Endothelial cell of umbilical vein (primary cell): Measurements from ENCODE around the gene TMUB2. TPM values are rescaled to one million over a fixed set of nuclear protein-coding genes. Genes with fewer than 3 reads are reported as not detected.
A peak's percentile ranks its signal among the peaks of the same experiment; 100 is the strongest.

Source experiments
- BruUV-seq: library from RNA; stranded (reverse); fragments of 400-500 nt; replicated peaks from 2 replicates; lab custom pipeline; 2021; lab: Mats Ljungman, UMichigan
- CTCF ChIA-PET: fragments of 300-600, 350-600 bp; sonication (Branson Sonifier 250); formaldehyde crosslinking; loops from one replicate; lab custom pipeline; 2021; ENCODE audit warnings: antibody characterized with exemption, inconsistent platforms; lab: Charles Lee
- POLR2A ChIA-PET: fragments of 300-600, 350-600 bp; sonication (Branson Sonifier 250); formaldehyde crosslinking; loops from one replicate; lab custom pipeline; 2021; ENCODE audit warnings: antibody characterized with exemption, inconsistent platforms; lab: Charles Lee
- DNase-seq: peaks from one replicate; pipeline ENCODE4 v3.0.0-alpha.2; 2011; ENCODE audit warnings: low read depth, low spot score
- FAIRE-seq: peaks from 2 replicates; lab custom pipeline; 2011; peaks lifted over from hg19 to GRCh38; lab: Jason Lieb, UNC
- H2AFZ ChIP-seq: 2 replicates; pipeline ENCODE4 v1.6.0; 2012; ENCODE audit warnings: low read depth, low read length, control low read depth, inconsistent platforms
- H3K27ac ChIP-seq: 2 replicates; pipeline ENCODE4 v1.5.1; 2011; ENCODE audit warnings: low read depth, mild to moderate bottlenecking, control low read depth, low read length, moderate library complexity; ENCODE audit not compliant: insufficient read depth
- H3K27me3 ChIP-seq, 2 experiments: 2 replicates each; pipeline versions ENCODE4 v1.6.0 to v1.6.1; 2011; ENCODE audit warnings: low read length in 2 of 2, mixed read lengths in 1 of 2; ENCODE audit not compliant: control insufficient read depth in 2 of 2, insufficient read depth in 2 of 2
- H3K36me3 ChIP-seq, 2 experiments: 2 replicates in 1 of 2; 3 replicates in 1 of 2; pipeline ENCODE4 v1.5.1; 2011; ENCODE audit warnings: low read length in 2 of 2, mild to moderate bottlenecking in 1 of 2, moderate library complexity in 1 of 2; ENCODE audit not compliant: control insufficient read depth in 2 of 2, insufficient read depth in 2 of 2; ENCODE audit errors: extremely low read depth in 1 of 2
- H3K4me1 ChIP-seq: 3 replicates; pipeline ENCODE4 v1.5.1; 2011; ENCODE audit warnings: mild to moderate bottlenecking, low read length; ENCODE audit not compliant: control insufficient read depth, insufficient read depth; ENCODE audit errors: extremely low read depth
- H3K4me2 ChIP-seq: 2 replicates; pipeline ENCODE4 v1.6.1; 2011; ENCODE audit warnings: low read length, control low read depth, mixed read lengths; ENCODE audit not compliant: insufficient read depth
- H3K4me3 ChIP-seq, 3 experiments: fragments of 200-600 bp in 1 of 3; sonication (generic), shearing (Covaris generic) in 1 of 3; replicated peaks in 1 of 3; 2 replicates each; pipeline ENCODE4 v1.5.1; 2011 to 2016; ENCODE audit warnings: control low read depth in 3 of 3, low read length in 3 of 3, mild to moderate bottlenecking in 2 of 3, inconsistent platforms in 1 of 3, low read depth in 1 of 3, moderate library complexity in 1 of 3; ENCODE audit not compliant: insufficient read depth in 1 of 3
- H3K79me2 ChIP-seq: 2 replicates; pipeline ENCODE4 v1.6.0; 2012; ENCODE audit warnings: low read length, inconsistent platforms; ENCODE audit not compliant: control insufficient read depth, insufficient read depth
- H3K9ac ChIP-seq: replicated peaks from 2 replicates; pipeline ENCODE3; 2011; ENCODE audit warnings: low read length, control low read depth; ENCODE audit not compliant: insufficient read depth; ENCODE audit errors: extremely low read depth
- H3K9me1 ChIP-seq: replicated peaks from 3 replicates; pipeline ENCODE4 v1.6.0; 2011; ENCODE audit warnings: mild to moderate bottlenecking, low read length; ENCODE audit not compliant: control insufficient read depth, insufficient read depth; ENCODE audit errors: extremely low read depth
- H3K9me3 ChIP-seq: replicated peaks from 2 replicates; pipeline ENCODE4 v1.5.1; 2012; ENCODE audit warnings: low read length, inconsistent platforms; ENCODE audit not compliant: control insufficient read depth, insufficient read depth
- H4K20me1 ChIP-seq: replicated peaks from 2 replicates; pipeline ENCODE3; 2011; ENCODE audit warnings: mild to moderate bottlenecking, low read length; ENCODE audit not compliant: control insufficient read depth, insufficient read depth; ENCODE audit errors: extremely low read depth
- EZH2 ChIP-seq: IDR thresholded peaks from 2 replicates; pipeline ENCODE4 v1.6.1; 2012; ENCODE audit warnings: borderline replicate concordance, low read depth, mild to moderate bottlenecking, moderate library complexity, low read length, inconsistent platforms; ENCODE audit not compliant: severe bottlenecking
- FOS ChIP-seq: IDR thresholded peaks from 2 replicates; pipeline ENCODE4 v1.6.1; 2011; ENCODE audit warnings: mild to moderate bottlenecking, low read length, moderate library complexity, borderline replicate concordance; ENCODE audit not compliant: insufficient read depth
- GATA2 ChIP-seq: IDR thresholded peaks from 2 replicates; pipeline ENCODE4 v1.7.0; 2011; ENCODE audit warnings: low read depth, mild to moderate bottlenecking, moderate library complexity, mixed read lengths, low read length; ENCODE audit not compliant: insufficient read length, insufficient read depth
- JUN ChIP-seq: IDR thresholded peaks from 2 replicates; pipeline ENCODE4 v1.6.1; 2011; ENCODE audit warnings: borderline replicate concordance, low read depth; ENCODE audit not compliant: insufficient read length, insufficient read depth
- MYC ChIP-seq: IDR thresholded peaks from one replicate; pipeline ENCODE4 v1.6.1; 2011; ENCODE audit warnings: mild to moderate bottlenecking, low read depth, low read length
- POLR2A ChIP-seq: IDR thresholded peaks from 2 replicates; pipeline ENCODE4 v1.6.1; 2012; ENCODE audit warnings: low read depth, mild to moderate bottlenecking, control low read depth, low read length
- POLR2AphosphoS5 ChIP-seq: IDR thresholded peaks from 2 replicates; pipeline ENCODE4 v1.6.1; 2012; ENCODE audit warnings: low read depth, mild to moderate bottlenecking, control low read depth, low read length, moderate library complexity; ENCODE audit not compliant: insufficient read depth
- dilution Hi-C: fragments of 300-500 bp; cut with MboI; formaldehyde crosslinking; loops from one replicate; pipeline ENCODE4 v1.15.0; 2019; ENCODE audit warnings: low sequenced_read_pairs; ENCODE audit not compliant: extremely low pct_ligation_motif_present
- intact Hi-C: fragments of 100-400 bp; cut with micrococcal nuclease; formaldehyde crosslinking; loops from one replicate; pipeline ENCODE4 v1.10.0; 2022
- polyA plus RNA-seq, 4 experiments: library from polyadenylated mRNA; depleted of rRNA in 3 of 4; stranded (reverse) in 3 of 4; unstranded in 1 of 4; fragments of >200 nt; gene quantifications; 2 replicates each; pipeline versions ENCODE4 v1.2.1 to v1.2.3, GENCODE V29; 2011 to 2012; ENCODE audit warnings: missing spikeins in 1 of 4
- total RNA-seq: library from RNA; stranded (reverse); gene quantifications from 2 replicates; pipeline ENCODE4 v1.2.3, GENCODE V29; 2021
- TF ChIP-seq, protein P1 (sequence below), 2 donors: IDR thresholded peaks; 1 replicate in 1 of 2; 2 replicates in 1 of 2; pipeline ENCODE4 v1.5.1; 2011; ENCODE audit warnings: low read length in 2 of 2, mild to moderate bottlenecking in 2 of 2, moderate library complexity in 2 of 2, control low read depth in 1 of 2, inconsistent platforms in 1 of 2, low read depth in 1 of 2; ENCODE audit not compliant: insufficient read depth in 1 of 2; ENCODE audit errors: extremely low read depth in 1 of 2
- TF ChIP-seq, protein P2 (sequence below): IDR thresholded peaks from 2 replicates; pipeline ENCODE4 v1.6.1; 2011; ENCODE audit not compliant: insufficient read depth, insufficient read length

Gene TMUB2
- total and polyA plus RNA-seq, 2 donors (not counting 3 experiments of a cell fraction or from before 2014, with no cell fraction given) = 43.6 to 72.5 TPM

DNA sequence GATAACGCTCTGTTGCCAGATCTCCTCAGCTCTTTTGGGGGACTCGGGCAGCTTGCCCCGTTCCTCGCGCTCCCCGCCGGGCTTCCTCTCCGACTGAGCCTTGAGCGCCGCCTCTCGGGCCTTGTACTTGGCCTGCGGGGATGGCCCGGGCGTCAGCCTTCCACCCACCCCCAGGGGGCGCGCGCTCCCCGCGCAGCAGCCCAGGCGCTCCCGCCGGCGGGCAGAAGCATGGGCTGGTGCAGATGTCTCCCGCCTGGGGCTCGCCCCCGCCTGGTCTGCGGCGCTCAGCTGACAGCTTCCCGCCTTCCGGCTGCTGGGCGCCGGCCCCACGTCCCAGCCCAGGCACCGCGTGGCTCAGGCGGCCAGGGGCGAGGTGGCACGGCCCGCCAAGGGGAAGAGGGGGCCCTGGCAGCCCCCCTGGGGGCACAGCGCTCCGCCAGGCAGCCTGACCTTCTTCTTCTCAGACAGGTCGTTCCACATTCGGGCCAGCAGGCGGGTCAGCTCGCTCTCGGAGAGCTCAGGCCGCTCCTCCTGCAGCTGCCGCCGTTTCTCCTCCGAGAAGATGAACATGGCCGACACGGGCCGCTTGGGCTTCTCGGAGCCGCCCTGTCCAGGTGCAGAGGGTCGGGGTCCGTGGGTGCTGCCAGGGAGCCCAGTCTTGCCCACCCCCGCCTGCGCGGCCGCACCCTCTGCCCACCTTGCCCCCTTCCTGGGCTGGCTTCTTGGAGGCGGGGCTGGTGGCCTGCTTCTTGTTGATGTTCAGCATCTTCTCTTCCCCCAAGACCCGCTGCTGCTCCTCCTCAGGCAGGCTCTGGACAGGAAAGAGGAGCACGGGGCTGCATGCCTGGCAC, 23.8 kb downstream of the TMUB2 start:
- BruUV-seq = no TSS peak
- POLR2A ChIA-PET = interaction anchor here (1.2 kb wide), 1 partner anchor 116 kb away, joined by 3 read pairs; no protein-coding TSS in a partner anchor
- intact Hi-C loops = loop anchor here (1.0 kb wide), 7 partner anchors 8 to 313 kb away; partner anchors contain the start of genes GRN and SLC25A39

More for the DNA sequence above, 23.8 kb downstream of the TMUB2 start:
- Histone ChIP-seq H2AFZ (no peak overlapping the region), H4K20me1 (no peaks in the 10 kb centered on the region), H3K27ac (no peak overlapping the region), H3K9me3 (no peaks in the 10 kb centered on the region), H3K4me2 (peak overlapping the region; percentile 34), H3K79me2 (no peaks in the 10 kb centered on the region), H3K4me1 (peaks cover 5% of the 10 kb centered on the region), H3K4me3 (no peak overlapping the region), H3K9ac (no peak overlapping the region), H3K27me3 (no peaks in the 10 kb centered on the region), H3K36me3 (peaks cover 18 to 50% of the 10 kb centered on the region in 2 experiments), H3K9me1 (no peaks in the 10 kb centered on the region)
- TF ChIP-seq POLR2AphosphoS5 (peak; percentile 90), MYC (peak; percentile 3), JUN (no peak), POLR2A (no peak), FOS (no peak), EZH2 (no peak), GATA2 (no peak)
- TF ChIP-seq, protein P1, sequence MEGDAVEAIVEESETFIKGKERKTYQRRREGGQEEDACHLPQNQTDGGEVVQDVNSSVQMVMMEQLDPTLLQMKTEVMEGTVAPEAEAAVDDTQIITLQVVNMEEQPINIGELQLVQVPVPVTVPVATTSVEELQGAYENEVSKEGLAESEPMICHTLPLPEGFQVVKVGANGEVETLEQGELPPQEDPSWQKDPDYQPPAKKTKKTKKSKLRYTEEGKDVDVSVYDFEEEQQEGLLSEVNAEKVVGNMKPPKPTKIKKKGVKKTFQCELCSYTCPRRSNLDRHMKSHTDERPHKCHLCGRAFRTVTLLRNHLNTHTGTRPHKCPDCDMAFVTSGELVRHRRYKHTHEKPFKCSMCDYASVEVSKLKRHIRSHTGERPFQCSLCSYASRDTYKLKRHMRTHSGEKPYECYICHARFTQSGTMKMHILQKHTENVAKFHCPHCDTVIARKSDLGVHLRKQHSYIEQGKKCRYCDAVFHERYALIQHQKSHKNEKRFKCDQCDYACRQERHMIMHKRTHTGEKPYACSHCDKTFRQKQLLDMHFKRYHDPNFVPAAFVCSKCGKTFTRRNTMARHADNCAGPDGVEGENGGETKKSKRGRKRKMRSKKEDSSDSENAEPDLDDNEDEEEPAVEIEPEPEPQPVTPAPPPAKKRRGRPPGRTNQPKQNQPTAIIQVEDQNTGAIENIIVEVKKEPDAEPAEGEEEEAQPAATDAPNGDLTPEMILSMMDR (IDR thresholded peaks at IDR 0.05; ENCODE audit: extremely low read depth in 1 of 2, insufficient read depth in 1 of 2, low read depth in 1 of 2, low read length in 2 of 2) = peak; percentile 99
- TF ChIP-seq, protein P2, sequence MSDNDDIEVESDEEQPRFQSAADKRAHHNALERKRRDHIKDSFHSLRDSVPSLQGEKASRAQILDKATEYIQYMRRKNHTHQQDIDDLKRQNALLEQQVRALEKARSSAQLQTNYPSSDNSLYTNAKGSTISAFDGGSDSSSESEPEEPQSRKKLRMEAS = peak; percentile 67
- FAIRE-seq (peak; percentile 74), DNase-seq (peak; percentile 89)
- CTCF ChIA-PET = interaction anchor here (0.6 to 4.5 kb wide), 25 partner anchors 9 to 313 kb away, joined by 3 to 58 read pairs (median 7); partner anchors contain the start of genes FAM171A2, GRN, RUNDC3A and SLC25A39
- dilution Hi-C loops = no loop called here
